ENCODE results near the gene SEMA3E.
A peak's percentile ranks its signal among the peaks of the same experiment; 100 is the strongest.
"Not testable (repeated sequence)": the region's sequence is repeated elsewhere in the genome, so short reads cannot be mapped to it uniquely, and the experiment has no call there.

SEMA3E gene

DNA sequence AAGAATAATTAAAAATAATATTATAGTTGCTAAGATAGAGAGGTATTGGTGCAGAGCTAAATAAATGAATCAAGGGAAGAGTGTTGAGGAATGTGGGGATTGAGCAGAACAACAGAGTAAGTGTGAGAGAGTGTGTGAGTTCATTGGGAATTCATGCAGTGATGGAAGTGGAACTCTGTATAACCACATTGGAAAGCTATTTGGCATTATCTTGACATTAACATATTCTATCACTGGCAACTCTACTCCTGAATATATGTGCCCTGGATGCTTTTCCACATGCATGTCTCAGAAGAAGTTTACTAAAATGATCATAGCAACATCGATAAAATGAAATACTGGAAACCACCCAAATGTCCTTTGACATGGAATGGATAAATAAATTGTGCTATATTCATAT lies 164.1 kb downstream of the SEMA3E start:
- DNase-seq, result no peak

DNA sequence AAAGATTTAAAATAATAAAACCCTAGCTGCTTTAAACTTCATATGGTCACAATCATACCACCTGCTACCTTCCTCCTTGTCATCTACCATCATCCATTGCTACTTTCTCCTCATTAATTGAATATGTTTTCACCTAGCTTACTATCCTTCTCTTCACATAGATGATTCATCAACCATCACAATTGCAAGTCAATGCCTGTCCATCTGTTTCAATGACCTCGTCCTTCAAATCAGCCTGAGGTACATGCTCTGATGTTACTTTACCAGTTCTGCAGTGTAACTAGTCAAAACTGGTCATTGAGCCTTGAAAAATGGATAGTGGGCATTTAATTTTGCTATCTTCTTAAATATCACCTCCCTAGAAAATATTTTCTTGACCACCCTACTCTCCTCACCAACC lies 164.7 kb downstream of the SEMA3E start:
- no peak for DNase-seq

DNA sequence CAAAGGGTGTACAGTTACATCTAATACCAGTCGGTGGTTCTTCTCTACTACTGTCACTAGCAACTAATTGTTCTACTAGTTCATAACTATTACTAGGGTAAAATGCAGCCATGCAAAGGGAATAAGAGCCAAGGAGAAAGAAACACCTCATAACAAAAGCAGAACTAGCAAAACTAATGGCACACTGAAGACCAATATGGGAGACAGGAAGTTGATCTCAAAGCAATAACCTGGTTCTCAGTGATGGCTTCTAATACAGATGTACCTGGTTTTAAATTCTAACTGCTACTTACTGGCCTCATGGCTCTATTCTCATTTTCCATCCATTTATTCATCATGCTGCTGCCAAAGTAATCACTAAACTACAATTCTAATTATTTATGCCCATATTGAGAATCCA lies 170.3 kb downstream of the SEMA3E start:
- DNase-seq, result no peak

DNA sequence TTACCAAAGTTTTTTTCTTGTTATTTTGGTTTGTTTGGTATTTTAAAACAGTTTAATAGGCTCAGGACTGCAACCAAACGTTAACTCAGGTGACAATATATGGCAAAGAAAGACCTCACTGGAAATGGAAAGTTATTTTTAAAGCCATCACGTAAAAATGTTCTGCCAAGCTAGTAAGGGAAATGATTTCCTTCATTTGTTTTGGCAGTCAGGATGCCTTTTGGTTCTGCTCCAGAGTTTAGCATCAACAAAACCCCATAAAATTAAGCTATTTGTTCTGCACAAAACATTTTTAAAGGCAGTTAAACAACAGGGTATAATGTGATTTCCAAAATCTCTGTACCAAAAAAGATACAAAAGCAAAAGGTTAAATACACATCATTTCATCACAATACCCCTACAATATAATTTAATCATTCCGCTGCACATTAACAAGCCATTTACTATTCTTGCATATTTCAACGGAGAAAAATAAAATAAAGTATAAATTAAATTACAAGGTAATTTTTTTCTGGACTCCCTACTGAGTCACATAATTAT lies 172.4 kb downstream of the SEMA3E start:
- DNase-seq, result peak in 1 of 3 experiments; percentile 60

DNA sequence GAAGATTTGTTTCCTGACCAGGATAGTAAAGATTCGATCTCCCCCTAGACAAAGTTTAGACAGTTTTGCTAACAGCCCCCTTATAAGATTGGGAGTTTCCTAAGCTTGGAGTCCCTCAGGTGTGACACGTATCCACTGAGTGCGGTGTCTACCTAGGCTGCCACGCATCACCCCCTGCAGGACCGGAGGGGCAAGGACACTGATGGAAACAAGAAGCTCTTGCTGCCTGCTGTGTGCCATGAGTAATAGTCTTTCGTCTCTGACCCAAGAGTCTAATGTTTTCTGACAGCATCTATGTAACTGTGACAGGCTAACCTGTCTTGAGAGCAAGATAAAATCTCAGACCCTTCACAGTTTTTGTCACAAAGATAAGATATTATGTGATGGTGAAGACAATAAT lies 173.5 kb downstream of the SEMA3E start:
- DNase-seq, result no peak

DNA sequence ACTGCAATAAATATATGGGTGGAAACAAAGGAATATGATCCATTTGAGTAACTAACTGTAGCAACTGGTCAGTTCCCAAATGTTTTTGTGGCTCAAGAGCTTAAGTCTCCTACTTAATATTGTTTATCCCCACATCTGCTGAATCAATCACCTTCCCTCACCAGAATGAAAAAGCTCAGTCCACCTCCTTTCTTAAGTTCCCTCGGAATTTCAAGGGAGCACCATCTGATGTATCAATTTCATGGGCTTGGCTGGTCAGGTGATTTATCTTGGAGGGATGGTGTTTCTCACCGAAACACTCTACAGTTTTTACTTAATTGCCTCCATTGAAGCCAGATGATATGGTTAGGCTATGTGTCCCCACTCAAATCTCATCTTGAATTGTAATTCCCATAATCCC lies 176.6 kb downstream of the SEMA3E start:
- DNase-seq, result no peak

DNA sequence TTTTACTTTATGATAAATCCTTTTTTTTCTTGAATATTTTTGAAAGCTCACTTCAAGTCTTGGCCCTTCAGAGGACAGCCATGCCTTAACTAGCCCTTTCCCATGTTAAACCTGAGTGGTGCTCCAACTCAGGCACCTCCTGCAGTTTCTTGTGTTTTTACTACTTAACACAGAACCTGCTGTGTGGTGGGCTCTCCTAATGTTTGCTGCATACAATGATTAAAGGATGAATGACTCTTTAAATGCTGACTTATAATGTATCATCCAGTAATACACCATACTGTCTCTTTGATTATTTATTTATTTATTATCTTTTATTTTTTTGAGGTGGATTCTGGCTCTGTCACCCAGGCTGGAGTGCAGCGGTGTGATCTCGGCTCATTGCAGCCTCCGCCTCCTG lies 179.4 kb downstream of the SEMA3E start:
- DNase-seq, result peak in 1 of 3 experiments; percentile 28

DNA sequence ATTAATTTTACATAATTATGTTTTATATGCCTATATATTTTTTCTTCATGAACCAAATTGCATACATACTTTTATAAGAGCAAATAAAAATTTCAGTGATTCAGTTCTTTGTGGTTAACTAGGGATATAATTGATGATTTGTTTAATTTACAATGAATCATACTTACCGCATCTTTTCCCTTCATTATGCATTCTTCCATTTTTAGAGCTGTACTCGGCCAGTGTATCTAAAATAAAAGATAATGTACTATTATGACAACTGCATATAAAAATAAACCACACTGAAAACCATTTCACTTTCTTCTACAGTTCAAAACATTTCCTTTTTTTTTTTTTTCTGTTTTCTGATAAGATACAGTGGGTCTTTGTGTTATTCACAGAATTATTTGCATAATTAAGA lies 179.9 kb downstream of the SEMA3E start:
- no peak for DNase-seq

DNA sequence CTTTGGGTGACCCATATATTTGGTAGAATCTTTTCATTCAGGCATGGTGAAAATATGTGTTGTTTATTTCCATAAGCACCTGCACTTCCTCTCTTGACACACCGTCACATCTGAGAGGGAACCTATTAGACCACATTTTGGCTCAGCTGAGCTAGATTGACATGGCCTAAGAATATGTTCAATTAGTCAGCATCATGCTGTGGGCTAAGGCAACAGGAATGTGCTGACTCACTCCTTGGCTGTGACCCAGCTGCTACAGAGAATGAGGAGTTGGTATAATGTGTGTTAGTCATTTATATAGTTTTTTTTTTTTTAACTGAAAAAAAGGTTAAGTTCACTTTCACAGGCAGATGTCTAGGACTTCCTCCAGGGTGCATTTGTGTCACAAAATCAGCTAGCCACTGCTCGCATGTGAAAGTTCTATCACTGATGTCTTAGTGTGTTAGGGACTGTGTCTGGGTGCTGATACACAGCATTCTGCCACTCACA lies 180.6 kb downstream of the SEMA3E start:
- DNase-seq, result peak in 2 of 3 experiments; percentile 45 to 83

DNA sequence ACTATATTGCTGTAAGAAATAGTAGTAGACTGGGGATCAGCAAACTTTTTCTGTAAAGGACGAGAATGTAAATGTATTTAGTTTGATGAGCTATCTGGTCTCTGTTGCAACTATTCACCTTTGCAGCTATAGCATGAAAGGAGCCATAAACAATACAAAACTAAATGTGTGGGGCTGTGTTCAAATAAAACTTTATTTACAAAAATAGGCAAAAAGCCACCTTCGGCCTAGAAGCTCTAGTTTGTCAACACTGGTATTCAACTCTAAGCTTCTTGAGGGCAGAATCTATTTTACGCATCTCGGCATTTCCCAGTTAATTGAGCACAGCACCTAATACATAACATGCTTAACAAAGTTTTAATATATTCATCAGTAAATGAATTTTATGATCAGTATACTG lies 181.4 kb downstream of the SEMA3E start:
- DNase-seq, result no peak

DNA sequence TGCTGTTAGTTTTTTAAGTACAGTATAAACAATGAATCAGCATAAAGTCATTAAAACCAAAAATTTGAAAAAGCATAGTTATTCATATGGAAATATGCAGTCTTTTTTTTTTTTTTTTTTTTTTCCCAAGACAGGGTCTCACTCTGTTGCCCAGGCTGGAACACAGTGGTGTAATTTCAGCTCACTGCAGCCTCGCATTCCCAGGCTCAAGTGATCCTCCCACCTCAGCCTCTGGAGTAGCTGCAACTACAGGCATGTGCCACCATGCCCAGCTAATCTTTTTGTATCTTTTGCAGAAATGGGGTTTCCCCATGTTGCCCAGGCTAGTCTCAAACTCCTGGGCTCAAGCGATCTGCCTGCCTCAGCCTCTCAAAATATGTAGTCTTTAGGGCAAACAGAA lies 182.0 kb downstream of the SEMA3E start:
- DNase-seq, result no peak

DNA sequence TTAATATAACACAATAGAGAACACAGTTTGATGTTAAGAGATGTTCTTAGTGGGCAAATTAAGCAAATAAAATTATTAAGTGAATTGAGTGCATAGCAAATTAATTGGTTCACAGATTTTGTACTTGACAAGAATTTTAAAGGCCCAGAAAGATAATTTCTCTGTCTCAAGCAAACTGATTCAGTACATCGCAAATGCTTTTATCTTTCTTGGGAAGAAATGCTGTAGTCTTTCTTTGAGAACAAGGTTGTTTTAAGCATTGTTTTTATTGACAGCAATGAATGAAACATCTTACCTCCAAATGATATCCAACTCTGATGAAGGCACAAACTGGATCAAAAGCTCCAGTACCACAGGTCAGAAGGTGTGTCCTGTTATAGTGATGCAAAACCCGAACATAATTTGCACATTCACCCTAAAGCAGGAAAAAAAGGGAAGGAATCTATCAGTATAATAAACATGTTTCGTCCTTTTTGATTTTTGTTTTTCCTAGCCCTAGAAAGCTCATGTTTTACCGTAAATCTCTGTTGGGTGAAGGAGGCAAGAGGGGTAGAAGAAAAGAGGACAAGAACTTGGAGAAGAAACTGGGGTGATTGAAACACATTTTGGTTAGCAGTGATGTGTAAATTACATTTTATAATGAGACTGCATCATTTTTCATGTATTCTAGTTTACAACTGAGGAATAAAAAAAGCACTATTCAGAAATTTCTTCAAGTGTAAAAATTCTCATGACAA lies 182.6 kb downstream of the SEMA3E start:
- no peak for DNase-seq

DNA sequence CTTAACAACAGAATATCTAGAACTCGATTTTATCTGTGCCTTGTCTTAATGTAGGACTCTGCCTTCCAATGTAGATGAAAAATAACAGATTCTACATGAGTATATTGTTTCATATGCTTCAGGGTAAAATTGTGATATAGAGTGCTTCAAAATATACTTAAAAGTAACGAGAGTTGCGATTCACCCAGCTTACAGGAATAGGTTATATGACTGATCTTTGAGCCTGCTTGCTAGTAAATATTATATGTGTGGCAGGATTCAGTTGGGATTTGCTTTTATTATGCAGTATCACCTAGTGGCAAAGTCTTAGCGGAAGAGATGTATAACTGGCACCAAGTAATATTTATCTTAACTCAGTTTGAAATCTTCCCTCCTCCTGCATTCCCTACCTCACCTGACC lies 183.3 kb downstream of the SEMA3E start:
- no peak for DNase-seq

DNA sequence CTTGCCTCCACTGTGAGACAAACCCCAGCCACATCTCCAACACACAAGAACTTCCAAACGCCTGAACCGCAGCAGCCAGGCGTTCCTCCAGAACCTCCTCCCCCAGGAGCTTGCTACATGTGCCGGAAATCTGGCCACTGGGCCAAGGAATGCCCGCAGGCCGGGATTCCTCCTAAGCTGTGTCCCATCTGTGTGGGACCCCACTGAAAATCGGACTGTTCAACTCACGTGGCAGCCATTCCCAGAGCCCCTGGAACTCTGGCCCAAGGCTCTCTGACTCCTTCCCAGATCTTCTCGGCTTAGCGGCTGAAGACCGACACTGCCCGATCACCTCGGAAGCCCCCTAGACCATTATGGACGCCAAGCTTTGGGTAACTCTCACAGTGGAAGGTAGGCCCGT lies 187.1 kb downstream of the SEMA3E start:
- not testable (repeated sequence) for DNase-seq

DNA sequence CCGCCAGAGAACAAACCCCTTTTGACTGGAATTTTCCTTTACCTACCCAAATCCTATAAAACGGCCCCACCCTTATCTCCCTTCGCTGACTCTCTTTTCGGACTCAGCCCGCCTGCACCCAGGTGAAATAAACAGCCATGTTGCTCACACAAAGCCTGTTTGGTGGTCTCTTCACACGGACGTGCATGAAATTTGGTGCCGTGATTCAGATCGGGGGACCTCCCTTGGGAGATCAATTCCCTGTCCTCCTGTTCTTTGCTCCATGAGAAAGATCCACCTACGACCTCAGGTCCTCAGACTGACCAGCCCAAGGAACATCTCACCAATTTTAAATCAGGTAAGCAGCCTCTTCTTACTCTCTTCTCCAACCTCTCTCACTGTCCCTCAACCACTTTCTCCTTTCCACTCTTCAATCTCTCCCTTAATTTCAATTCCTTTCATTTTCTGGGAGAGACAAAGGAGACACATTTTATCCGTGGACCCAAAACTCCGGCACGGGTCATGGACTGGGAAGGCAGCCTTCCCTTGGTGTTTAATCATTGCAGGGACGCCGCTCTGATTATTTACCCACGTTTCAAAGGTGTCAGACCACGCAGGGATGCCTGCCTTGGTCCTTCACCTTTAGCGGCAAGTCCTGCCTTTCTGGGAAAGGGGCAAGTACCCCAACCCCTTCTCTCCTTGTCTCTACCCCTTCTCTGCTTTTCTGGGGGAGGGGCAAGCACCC lies 188.8 kb downstream of the SEMA3E start:
- DNase-seq, result not testable (repeated sequence)

DNA sequence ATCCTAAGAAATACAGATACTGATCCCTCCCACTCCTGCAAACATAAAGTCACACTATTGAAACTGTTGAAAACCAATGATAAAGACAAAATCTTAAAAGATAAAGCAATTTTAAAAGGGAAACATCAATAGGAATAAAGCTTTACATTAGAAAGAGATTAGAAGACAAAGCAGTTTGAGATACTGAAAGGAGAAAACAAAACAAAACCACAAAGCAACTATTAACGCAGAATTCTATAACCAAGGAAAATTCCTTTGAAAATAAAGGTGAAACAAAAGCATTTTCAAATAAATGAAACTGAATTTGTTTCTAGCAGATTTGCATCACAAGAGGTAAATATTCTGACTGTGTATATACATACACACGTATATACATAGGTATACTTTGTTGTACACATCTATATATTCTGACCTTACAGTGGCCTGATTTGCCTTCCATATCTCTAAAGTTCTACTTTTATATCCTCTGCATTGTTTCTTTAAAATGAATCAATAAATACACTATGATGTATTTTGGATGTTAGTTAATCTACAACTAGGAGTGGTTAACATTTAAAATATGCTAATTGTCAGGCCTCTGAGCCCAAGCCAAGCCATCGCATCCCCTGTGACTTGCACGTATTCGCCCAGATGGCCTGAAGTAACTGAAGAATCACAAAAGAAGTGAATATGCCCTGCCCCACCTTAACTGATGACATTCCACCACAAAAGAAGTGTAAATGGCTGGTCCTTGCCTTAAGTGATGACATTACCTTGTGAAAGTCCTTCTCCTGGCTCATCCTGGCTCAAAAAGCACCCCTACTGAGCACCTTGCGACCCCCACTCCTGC lies 189.6 kb downstream of the SEMA3E start:
- DNase-seq, result not testable (repeated sequence)

DNA sequence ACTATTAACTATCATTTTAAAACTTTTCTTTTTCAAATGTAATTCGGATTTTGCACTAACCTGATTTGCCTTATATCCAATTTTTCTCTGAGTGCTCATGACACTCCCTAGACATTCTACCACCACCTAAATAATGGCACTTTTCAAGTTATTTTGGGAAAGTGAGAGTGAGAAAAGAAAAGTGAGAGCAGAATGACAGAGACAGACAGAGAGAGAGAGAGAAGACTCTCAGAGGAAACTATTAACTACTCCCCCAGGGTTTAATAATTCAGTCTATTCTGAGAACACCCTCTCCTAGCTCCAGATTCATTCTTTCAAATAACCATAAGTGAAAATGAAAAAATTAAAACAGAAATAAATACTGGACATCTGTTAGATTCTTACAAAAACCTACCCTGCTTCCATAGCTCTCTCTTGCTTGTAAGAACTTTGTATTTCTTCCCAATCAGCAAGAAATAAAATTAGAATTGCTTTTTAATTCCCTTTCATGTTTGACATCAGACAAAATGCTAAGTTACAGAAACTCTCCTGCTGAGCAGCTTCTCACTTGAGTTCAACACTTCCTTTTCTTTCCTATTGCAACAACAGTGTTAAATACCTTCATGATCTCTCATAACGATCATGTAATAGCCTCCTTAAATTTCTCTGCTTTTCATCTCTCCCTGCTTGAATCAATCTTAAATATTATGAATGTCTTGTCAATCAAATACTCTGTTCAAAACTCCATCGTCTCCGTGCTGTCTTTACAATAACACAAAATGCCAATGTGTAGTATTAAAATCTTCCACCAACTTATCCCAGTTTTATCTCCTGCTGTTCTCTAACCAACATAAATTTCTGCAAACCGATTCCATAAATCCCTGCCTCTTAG lies 191.7 kb downstream of the SEMA3E start:
- DNase-seq, result peak in 1 of 3 experiments; percentile 16

DNA sequence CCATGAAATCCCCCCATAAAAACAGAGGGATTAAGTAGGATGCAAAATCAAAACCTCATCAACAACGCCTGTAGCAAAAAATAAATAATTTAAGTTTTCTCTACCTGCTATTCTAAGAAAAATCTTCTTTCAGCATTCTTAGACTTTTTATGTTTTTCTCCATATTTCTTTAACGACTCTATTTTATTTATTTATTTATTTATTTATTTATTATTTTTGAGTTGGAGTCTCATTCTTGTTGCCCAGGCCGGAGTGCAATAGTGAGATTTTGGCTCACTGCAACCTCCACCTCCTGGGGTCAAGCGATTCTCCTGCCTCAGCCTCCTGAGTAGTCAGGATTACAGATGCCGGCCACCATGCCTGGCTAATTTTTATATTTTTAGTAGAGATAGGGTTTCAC lies 192.5 kb downstream of the SEMA3E start:
- DNase-seq, result no peak

DNA sequence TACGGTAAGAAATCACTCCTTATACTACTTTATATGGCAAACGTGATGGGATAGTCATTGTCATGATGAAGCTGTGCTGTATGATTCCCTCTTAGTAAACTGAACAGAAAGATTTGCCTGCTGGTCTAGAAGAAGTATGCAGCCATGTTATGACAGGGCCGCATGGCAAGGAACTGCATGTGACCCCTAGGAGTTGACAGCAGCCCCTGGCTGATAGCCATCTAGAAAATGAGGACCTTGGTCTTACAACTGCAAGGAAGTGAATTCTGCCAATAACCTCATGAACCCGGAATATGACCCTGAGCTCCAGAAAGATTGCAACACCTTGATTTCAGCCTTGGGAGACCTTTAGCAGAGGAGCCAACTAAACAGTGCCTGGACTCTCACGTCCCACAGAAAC lies 193.3 kb downstream of the SEMA3E start:
- no peak for DNase-seq

DNA sequence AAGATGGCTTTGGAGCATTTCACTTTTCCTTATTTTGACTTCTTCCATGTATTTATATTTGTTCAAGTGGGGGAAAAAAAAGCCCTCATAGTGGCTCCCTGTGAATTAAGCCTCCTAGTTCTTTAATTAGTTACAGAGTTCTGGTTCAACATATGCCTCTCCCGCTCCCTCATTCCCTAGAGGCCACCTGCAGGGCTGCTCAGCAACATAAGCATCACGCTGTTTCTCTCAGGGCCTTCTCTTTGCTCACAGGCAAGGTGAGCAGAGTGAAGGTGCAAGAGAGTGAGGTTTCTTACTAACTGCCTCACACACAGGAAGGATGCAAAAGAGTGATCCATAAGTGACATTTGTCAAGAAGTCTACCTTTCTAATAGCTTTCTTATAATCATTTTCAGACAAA lies 196.7 kb downstream of the SEMA3E start:
- DNase-seq, result peak; percentile 7 to 52 (median 47)

DNA sequence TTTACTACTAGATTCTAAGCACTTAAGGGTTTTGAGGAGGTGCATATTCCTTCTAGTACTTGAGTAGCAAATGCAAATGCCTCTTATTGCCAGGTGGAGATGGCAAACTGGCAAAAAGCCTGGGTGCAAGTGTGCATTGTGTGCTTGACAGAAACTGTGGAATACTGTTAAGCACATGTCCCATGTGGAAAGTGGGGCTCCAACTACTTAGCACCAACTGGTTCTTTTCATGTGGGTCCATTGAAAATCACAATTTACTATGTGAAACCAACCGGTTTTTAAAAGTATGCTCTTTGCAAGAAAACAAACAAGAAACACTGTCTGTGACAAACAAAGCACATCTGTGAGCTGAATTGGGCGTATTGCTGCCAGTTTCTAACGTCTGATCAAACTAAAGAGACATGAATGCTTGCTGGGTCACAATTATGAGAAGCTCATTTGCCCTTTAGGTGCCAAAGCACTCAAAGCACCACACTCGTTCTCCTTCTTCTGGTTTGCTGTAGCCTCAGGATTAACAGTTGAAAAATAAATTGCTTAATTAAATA lies 197.4 kb downstream of the SEMA3E start:
- DNase-seq, result peak in 1 of 3 experiments; percentile 60

DNA sequence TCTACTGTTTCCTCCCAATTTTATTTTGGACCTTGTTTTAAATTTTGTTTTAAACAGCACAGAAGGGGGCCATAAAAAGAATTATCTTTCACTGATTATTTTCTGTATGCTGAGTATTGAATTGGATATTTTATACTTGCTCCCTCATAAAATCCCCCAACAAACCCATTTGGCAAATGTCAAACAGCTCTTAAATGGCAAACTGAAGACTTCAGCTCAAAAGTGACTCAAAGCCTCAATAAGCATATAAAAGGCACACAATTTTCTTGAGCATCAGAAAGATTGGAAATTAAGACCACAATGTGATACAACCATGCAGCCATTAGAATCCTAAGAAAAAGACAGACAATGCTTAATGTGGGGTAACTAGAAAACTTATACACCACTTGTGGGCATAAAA lies 199.2 kb downstream of the SEMA3E start:
- DNase-seq, result peak in 1 of 3 experiments; percentile 26

Data from NCI-H1417 (cell line).